NCI-H345 treated with DMSO at 0.1 percent for 48 hours (cell line): ENCODE results near the gene KAT5.
"Not testable (repeated sequence)": the region's sequence is repeated elsewhere in the genome, so short reads cannot be mapped to it uniquely, and the experiment has no call there.

Experiments used
- DNase-seq: peaks from one replicate; lab custom pipeline; 2025; ENCODE audit not compliant: unreplicated experiment; lab: John Stamatoyannopoulos, UW

Gene KAT5

DNA sequence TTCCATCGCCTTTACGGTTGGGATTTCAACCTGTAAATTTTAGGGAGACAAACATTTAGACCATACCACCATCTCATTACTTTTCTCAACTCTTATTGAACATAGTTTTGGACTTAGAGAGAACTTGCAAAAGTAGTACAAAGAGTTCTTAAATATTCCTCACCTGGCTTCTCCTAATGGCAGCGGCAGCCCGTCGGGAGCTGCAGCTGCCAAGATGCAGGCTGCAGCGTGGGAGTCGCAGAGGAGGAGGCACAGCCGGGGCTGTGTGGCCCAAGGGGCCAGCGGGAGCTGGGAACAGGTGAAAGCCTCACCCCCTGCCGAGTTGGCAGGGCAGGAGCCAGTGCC lies 31.6 kb downstream of the KAT5 start:
- DNase-seq: no peak

DNA sequence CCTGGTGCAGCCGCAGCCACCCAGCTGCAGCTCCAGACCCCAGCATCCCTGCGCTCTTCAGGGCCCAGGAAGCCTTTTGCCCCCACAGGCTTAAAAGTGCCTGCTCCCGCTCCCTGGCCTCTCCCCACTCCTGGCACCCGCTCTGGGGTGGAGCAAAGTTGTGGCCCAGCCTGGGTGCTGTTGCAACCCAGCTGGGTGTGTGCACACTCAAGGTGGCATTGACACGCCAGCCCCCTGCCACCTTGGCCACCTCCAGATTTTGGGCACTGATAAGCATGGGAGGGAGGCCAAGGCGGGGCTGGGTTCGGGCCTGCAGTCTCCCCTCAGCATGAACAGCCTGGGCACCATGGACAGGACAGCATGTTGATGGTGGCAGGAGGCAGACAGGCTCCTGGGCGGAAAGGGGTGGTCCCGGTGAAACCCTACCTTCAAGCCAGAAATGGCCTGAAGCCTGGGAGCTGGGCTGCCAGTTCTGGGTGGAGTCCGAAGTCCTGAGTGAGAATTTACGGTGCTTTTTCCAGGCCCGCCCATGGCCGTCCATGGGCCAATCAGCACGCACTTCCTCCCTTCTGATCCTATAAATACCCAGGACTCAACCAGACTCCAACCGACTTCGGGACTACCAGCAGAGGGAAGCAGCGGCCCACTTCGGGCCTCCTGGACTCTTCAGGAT lies 32.1 kb downstream of the KAT5 start:
- DNase-seq: no peak

DNA sequence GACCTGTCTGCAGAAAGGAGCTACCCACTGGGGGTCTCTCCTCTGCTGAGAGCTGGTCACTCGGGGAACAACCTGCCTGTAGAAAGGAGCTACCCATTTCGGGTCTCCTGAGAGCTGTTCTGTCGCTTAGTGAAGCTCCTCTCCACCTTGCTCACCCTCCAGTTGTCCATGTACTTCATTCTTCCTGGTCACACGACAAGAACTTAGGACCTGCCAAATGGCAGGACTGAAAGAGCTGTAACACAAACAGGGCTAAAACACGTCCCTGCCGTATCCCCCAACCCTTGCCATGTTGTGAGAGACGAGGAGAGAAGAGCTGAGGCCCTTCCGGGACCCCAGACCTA lies 32.6 kb downstream of the KAT5 start:
- no peak for DNase-seq

DNA sequence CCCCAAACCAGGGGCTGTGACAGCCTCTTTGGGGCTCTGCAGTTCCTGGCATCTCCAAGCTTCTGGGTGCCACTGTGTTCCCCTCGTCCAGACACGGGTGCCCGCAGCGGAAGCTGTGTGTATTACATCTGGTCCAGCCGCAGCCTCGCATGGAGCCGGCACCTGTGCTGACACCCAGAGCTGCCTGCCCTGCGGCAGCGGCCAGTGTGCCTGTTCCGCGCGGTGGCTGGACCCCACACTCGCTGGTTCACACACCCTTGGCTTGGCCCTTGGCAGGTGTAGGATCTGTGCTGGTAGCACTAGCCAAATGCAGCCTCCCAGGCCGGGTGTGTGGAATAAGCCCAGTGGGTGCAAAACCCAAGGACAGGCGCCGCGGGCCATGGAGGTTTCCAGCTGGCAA lies 33.0 kb downstream of the KAT5 start:
- DNase-seq: no peak

DNA sequence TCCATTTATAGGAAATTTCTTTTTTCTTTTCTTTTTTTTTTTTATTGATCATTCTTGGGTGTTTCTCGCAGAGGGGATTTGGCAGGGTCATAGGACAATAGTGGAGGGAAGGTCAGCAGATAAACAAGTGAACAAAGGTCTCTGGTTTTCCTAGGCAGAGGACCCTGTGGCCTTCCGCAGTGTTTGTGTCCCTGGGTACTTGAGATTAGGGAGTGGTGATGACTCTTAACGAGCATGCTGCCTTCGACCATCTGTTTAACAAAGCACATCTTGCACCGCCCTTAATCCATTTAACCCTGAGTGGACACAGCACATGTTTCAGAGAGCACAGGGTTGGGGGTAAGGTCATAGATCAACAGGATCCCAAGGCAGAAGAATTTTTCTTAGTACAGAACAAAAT lies 50.1 kb downstream of the KAT5 start:
- not testable (repeated sequence) for DNase-seq

DNA sequence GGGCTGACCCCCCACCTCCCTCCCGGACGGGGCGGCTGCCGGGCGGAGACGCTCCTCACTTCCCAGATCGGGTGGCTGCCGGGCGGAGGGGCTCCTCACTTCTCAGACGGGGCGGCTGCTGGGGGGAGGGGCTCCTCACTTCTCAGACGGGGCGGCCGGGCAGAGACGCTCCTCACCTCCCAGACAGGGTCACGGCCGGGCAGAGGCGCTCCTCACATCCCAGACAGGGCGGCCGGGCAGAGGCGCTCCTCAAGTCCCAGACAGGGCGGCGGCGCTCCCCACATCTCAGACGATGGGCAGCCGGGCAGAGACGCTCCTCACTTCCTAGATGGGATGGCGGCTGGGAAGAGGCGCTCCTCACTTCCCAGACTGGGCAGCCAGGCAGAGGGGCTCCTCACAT lies 50.8 kb downstream of the KAT5 start:
- DNase-seq: not testable (repeated sequence)

DNA sequence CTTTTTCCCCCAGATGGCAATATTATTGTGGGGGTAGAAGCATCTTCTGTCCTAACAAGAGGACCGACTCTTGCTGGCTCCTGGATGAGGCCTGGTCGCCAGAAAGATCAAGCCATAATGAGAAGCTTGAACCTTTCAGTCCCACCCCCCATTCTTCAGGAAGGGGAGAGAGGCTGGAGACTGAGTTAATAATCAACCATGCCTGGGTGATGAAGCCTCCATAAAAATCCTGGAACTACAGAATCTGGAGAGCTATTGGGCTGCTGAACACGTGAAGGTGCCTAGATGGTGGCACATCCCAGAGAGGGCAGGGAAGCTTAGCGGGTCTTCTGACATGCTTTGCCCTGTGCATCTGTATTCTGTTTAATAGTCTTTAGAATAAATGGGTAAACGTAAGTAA lies 52.4 kb downstream of the KAT5 start:
- DNase-seq: no peak

DNA sequence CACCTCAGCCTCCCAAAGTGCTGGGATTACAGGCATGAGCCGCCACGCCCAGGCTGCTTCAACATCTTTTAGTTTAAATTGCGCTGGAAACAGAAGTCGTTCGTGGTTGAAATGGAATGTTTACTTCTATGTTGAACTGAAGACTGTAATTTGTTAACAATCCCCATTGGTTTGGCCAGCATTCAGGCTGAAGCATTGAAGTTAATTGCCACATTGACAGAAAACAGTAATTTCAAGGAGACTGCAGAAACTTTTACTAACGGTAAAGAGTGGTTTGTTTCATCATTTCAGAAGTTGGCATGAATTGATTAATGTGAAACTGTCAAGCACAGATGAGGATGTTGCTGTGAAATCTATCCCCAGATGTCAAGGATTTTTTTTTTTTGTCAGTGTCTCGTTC lies 54.5 kb downstream of the KAT5 start:
- DNase-seq: no peak

DNA sequence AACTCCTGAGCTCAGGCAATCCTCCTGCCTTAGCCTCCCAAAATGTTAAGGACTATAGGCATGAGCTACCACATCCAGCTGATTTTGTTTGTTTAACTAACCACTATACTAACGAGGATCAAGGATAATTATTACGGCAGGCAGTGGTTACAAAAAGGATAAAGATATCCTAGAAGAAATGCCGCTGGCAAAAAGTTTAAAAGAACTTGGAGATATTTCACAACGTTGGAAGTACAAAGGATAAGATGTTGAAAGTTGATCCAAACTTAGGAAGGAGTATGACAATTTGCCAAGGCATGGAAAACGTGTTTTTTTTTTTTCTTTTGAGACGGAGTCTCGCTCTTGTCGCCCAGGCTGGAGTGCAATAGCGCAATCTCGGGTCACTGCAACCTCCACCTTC lies 55.4 kb downstream of the KAT5 start:
- no peak for DNase-seq

DNA sequence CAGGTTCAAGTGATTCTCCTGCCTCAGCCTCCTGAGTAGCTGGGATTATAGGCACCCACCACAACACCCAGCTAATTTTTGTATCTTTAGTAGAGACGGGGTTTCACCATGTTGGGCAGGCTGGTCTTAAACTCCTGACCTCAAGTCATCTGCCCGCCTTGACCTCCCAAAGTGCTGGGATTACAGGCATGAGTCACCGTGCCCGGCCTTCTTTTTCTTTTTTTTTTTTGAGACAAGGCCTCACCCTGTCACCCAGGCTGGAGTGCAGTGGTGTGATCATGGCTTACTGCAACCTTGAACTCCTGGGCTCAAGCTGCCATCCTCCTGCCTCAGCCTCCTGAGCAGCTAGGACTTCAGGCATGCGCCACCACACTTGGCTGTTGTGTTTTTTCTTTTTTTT lies 55.8 kb downstream of the KAT5 start:
- not testable (repeated sequence) for DNase-seq
